ENCODE data around the gene GLYATL1.

GRCh38 chr11:58998480-58999290, 59.4 kb downstream of the GLYATL1 start:
- TF ChIP-seq POLR2AphosphoS5 (IDR thresholded peaks at IDR 0.05) (no peak), EP300 (IDR thresholded peaks at IDR 0.05) (no peak)
- TF ChIP-seq, protein P1, sequence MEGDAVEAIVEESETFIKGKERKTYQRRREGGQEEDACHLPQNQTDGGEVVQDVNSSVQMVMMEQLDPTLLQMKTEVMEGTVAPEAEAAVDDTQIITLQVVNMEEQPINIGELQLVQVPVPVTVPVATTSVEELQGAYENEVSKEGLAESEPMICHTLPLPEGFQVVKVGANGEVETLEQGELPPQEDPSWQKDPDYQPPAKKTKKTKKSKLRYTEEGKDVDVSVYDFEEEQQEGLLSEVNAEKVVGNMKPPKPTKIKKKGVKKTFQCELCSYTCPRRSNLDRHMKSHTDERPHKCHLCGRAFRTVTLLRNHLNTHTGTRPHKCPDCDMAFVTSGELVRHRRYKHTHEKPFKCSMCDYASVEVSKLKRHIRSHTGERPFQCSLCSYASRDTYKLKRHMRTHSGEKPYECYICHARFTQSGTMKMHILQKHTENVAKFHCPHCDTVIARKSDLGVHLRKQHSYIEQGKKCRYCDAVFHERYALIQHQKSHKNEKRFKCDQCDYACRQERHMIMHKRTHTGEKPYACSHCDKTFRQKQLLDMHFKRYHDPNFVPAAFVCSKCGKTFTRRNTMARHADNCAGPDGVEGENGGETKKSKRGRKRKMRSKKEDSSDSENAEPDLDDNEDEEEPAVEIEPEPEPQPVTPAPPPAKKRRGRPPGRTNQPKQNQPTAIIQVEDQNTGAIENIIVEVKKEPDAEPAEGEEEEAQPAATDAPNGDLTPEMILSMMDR (IDR thresholded peaks at IDR 0.05): no peak
